Activated CD8-positive, alpha-beta memory T cell treated with anti-CD3 and anti-CD28 coated beads, Interleukin-2, amount 10 ng/mL, durations not matched to agents 7 days and 5 days (primary cell): ENCODE results near the gene SPAG9. TPM values are rescaled to one million over a fixed set of nuclear protein-coding genes. Genes with fewer than 3 reads are reported as not detected.
A peak's percentile ranks its signal among the peaks of the same experiment; 100 is the strongest.
"Not testable (repeated sequence)": the region's sequence is repeated elsewhere in the genome, so short reads cannot be mapped to it uniquely, and the experiment has no call there.

ENCODE experiments used
- ATAC-seq: fragments of 150-1000 bp; cut with Tn5 transposase; one replicate; pipeline ENCODE4 v1.10.0; 2021; ENCODE audit warnings: moderate library complexity
- CTCF ChIA-PET: fragments of 350-600 bp; sonication (Branson Sonifier 250); formaldehyde crosslinking; loops from one replicate; lab custom pipeline; 2021; ENCODE audit warnings: antibody characterized with exemption; lab: Charles Lee
- DNase-seq: peaks from one replicate; pipeline ENCODE4 v3.0.0-alpha.2; 2020
- H3K27ac Mint-ChIP-seq: one replicate; pipeline ENCODE4 v1.8.0; 2021; ENCODE audit warnings: mild to moderate bottlenecking, mixed read lengths
- H3K27me3 Mint-ChIP-seq: one replicate; pipeline ENCODE4 v1.8.0; 2021; ENCODE audit warnings: mixed read lengths
- H3K36me3 Mint-ChIP-seq: one replicate; pipeline ENCODE4 v1.8.0; 2021; ENCODE audit warnings: mild to moderate bottlenecking, mixed read lengths
- H3K4me1 Mint-ChIP-seq: one replicate; pipeline ENCODE4 v1.8.0; 2021; ENCODE audit warnings: mixed read lengths
- H3K4me3 Mint-ChIP-seq: one replicate; pipeline ENCODE4 v1.8.0; 2021; ENCODE audit warnings: mild to moderate bottlenecking, moderate library complexity, mixed read lengths
- H3K9me3 Mint-ChIP-seq: one replicate; pipeline ENCODE4 v1.8.0; 2022; ENCODE audit warnings: low read depth, mixed read lengths
- total RNA-seq, 2 experiments: library from RNA; stranded (reverse); gene quantifications; one replicate each; pipeline ENCODE4 v1.2.3, GENCODE V29; 2021

SPAG9 gene
- total RNA-seq, 2 experiments from 2014 or later, result 49.0 to 53.8 TPM

- Mint-ChIP-seq H3K4me1 (peaks cover 22% of the 10 kb centered on the region), H3K9me3 (no peaks in the 10 kb centered on the region), H3K27ac (no peak overlapping the region), H3K4me3 (no peak overlapping the region), H3K36me3 (no peaks in the 10 kb centered on the region), H3K27me3 (peaks cover 6% of the 10 kb centered on the region)
- CTCF ChIA-PET, result interaction anchor here (1.0 to 15.2 kb wide), 8 partner anchors 8 to 166 kb away, joined by 3 to 319 read pairs (median 6); partner anchors contain the start of gene TOB1
- no peak for ATAC-seq
- DNase-seq, result peak; percentile 32
Measured at GRCh38 chr17:50948711-50949110, 172.0 kb downstream of the SPAG9 start.

GRCh38 chr17:50947782-50948543 is 172.7 kb downstream of the SPAG9 start:
- Mint-ChIP-seq H3K27me3 (peaks cover 6% of the 10 kb centered on the region), H3K4me1 (peaks cover 27% of the 10 kb centered on the region), H3K27ac (no peak overlapping the region), H3K36me3 (no peaks in the 10 kb centered on the region), H3K9me3 (no peaks in the 10 kb centered on the region), H3K4me3 (no peak overlapping the region)
- DNase-seq (peak; percentile 27), ATAC-seq (no peak)
- CTCF ChIA-PET, result interaction anchor here (1.0 to 15.2 kb wide), 8 partner anchors 9 to 165 kb away, joined by 3 to 319 read pairs (median 6); partner anchors contain the start of gene TOB1

GRCh38 chr17:50946891-50947781 is 173.5 kb downstream of the SPAG9 start:
- DNase-seq (no peak), ATAC-seq (no peak)
- Mint-ChIP-seq H3K9me3 (no peaks in the 10 kb centered on the region), H3K27ac (no peak overlapping the region), H3K36me3 (no peaks in the 10 kb centered on the region), H3K27me3 (peaks cover 4% of the 10 kb centered on the region), H3K4me3 (no peak overlapping the region), H3K4me1 (peaks cover 25% of the 10 kb centered on the region)
- CTCF ChIA-PET, result interaction anchor here (1.2 to 15.2 kb wide), 5 partner anchors 10 to 164 kb away, joined by 3 to 319 read pairs (median 6); partner anchors contain the start of gene TOB1

- H3K27ac Mint-ChIP-seq, result no peak overlapping the region
- no peaks in the 10 kb centered on the region for H3K36me3 Mint-ChIP-seq
- DNase-seq, result no peak
- H3K27me3 Mint-ChIP-seq, result no peaks in the 10 kb centered on the region
- no peak for ATAC-seq
- no peak overlapping the region for H3K4me3 Mint-ChIP-seq
- no peaks in the 10 kb centered on the region for H3K9me3 Mint-ChIP-seq
- H3K4me1 Mint-ChIP-seq, result peaks cover 22% of the 10 kb centered on the region
- CTCF ChIA-PET, result interaction anchor here (0.9 to 15.2 kb wide), 5 partner anchors 11 to 163 kb away, joined by 3 to 319 read pairs (median 9); partner anchors contain the start of gene TOB1
Measured at GRCh38 chr17:50946223-50946890, 174.3 kb downstream of the SPAG9 start.

GRCh38 chr17:50945779-50946222 is 174.9 kb downstream of the SPAG9 start:
- no peak overlapping the region for H3K4me3 Mint-ChIP-seq
- CTCF ChIA-PET, result interaction anchor here (0.9 to 15.2 kb wide), 5 partner anchors 11 to 163 kb away, joined by 3 to 319 read pairs (median 9); partner anchors contain the start of gene TOB1
- H3K27ac Mint-ChIP-seq, result no peak overlapping the region
- no peak for DNase-seq
- ATAC-seq, result no peak
- peaks cover 20% of the 10 kb centered on the region for H3K4me1 Mint-ChIP-seq
- H3K9me3 Mint-ChIP-seq, result no peaks in the 10 kb centered on the region
- no peaks in the 10 kb centered on the region for H3K36me3 Mint-ChIP-seq
- no peaks in the 10 kb centered on the region for H3K27me3 Mint-ChIP-seq

GRCh38 chr17:50944902-50945720 is 175.6 kb downstream of the SPAG9 start:
- ATAC-seq (no peak), DNase-seq (no peak)
- Mint-ChIP-seq H3K9me3 (no peaks in the 10 kb centered on the region), H3K36me3 (no peaks in the 10 kb centered on the region), H3K4me1 (peaks cover 13% of the 10 kb centered on the region), H3K4me3 (peak overlapping the region; percentile 26), H3K27me3 (no peaks in the 10 kb centered on the region), H3K27ac (no peak overlapping the region)
- CTCF ChIA-PET, result interaction anchor here (0.7 to 15.2 kb wide), 7 partner anchors 10 to 162 kb away, joined by 3 to 319 read pairs (median 4); partner anchors contain the start of gene TOB1

GRCh38 chr17:50944054-50944901 is 176.4 kb downstream of the SPAG9 start:
- peaks cover 10% of the 10 kb centered on the region for H3K4me1 Mint-ChIP-seq
- H3K36me3 Mint-ChIP-seq, result no peaks in the 10 kb centered on the region
- peak overlapping the region; percentile 56 for H3K4me3 Mint-ChIP-seq
- DNase-seq, result peak; percentile 86
- peak; percentile 92 for ATAC-seq
- no peaks in the 10 kb centered on the region for H3K9me3 Mint-ChIP-seq
- H3K27me3 Mint-ChIP-seq, result no peaks in the 10 kb centered on the region
- peak overlapping the region; percentile 46 for H3K27ac Mint-ChIP-seq
- CTCF ChIA-PET, result interaction anchor here (0.8 to 15.2 kb wide), 5 partner anchors 9 to 98 kb away, joined by 4 to 319 read pairs (median 9); partner anchors contain the start of gene TOB1

GRCh38 chr17:50943575-50943933 is 177.1 kb downstream of the SPAG9 start:
- Mint-ChIP-seq H3K27me3 (no peaks in the 10 kb centered on the region), H3K9me3 (no peaks in the 10 kb centered on the region), H3K4me1 (peaks cover 10% of the 10 kb centered on the region), H3K4me3 (peak overlapping the region; percentile 56), H3K27ac (peak overlapping the region; percentile 46), H3K36me3 (no peaks in the 10 kb centered on the region)
- DNase-seq (no peak), ATAC-seq (no peak)
- CTCF ChIA-PET, result interaction anchor here (1.4 to 6.8 kb wide), 2 partner anchors 8 to 80 kb away, joined by 4 to 78 read pairs; partner anchors contain the start of gene TOB1

- H3K36me3 Mint-ChIP-seq, H3K27ac Mint-ChIP-seq: not testable (repeated sequence)
Measured at GRCh38 chr17:50941676-50942048, 179.0 kb downstream of the SPAG9 start.

GRCh38 chr17:50939795-50940684 is 180.6 kb downstream of the SPAG9 start:
- ATAC-seq (no peak), DNase-seq (no peak)
- Mint-ChIP-seq H3K27ac (no peak overlapping the region), H3K4me1 (peaks cover 10% of the 10 kb centered on the region), H3K36me3 (no peaks in the 10 kb centered on the region), H3K27me3 (peaks cover 2% of the 10 kb centered on the region), H3K4me3 (no peak overlapping the region), H3K9me3 (no peaks in the 10 kb centered on the region)
- CTCF ChIA-PET, result interaction anchor here (1.0 to 1.9 kb wide), 2 partner anchors 17 to 77 kb away, joined by 3 to 4 read pairs; no protein-coding TSS in a partner anchor

More at GRCh38 chr17:50941676-50942048, 179.0 kb downstream of the SPAG9 start:
- not testable (repeated sequence) for H3K4me1 Mint-ChIP-seq, H3K4me3 Mint-ChIP-seq, H3K9me3 Mint-ChIP-seq, DNase-seq, ATAC-seq, H3K27me3 Mint-ChIP-seq
- CTCF ChIA-PET, result interaction anchor here (1.2 kb wide), 1 partner anchor 10 kb away, joined by 3 read pairs; no protein-coding TSS in a partner anchor

- ATAC-seq (no peak), DNase-seq (no peak)
- H3K36me3 Mint-ChIP-seq, result no peaks in the 10 kb centered on the region
- H3K27me3 Mint-ChIP-seq, result peaks cover 2% of the 10 kb centered on the region
- no peak overlapping the region for H3K27ac Mint-ChIP-seq
- peaks cover 8% of the 10 kb centered on the region for H3K4me1 Mint-ChIP-seq
- no peak overlapping the region for H3K4me3 Mint-ChIP-seq
- CTCF ChIA-PET, result interaction anchor here (1.0 to 1.9 kb wide), 2 partner anchors 17 to 76 kb away, joined by 3 to 4 read pairs; no protein-coding TSS in a partner anchor
- H3K9me3 Mint-ChIP-seq, result no peaks in the 10 kb centered on the region
Measured at GRCh38 chr17:50939542-50939794, 181.2 kb downstream of the SPAG9 start.
